OCI-LY1 (cell line): Measurements from ENCODE around the gene NTSR1.

Source experiments
- CTCF ChIP-seq: fragments of 200-600 bp; sonication (generic), shearing (Covaris generic); IDR thresholded peaks from 2 replicates; pipeline ENCODE4 v1.5.1; 2017; ENCODE audit warnings: mild to moderate bottlenecking, antibody characterized with exemption, low read length, moderate library complexity, mixed read lengths
- EZH2 ChIP-seq: fragments of 200-600 bp; sonication (generic), shearing (Covaris generic); IDR thresholded peaks from 2 replicates; pipeline ENCODE4 v1.8.0; 2017; ENCODE audit warnings: borderline replicate concordance, mixed run types, mild to moderate bottlenecking, antibody characterized with exemption, low read length, moderate library complexity, mixed read lengths

- TF ChIP-seq CTCF (no peak), EZH2 (no peak)
Observed at GRCh38 chr20:62760471-62760855, 51.8 kb downstream of the NTSR1 start.
